Endometrial microvascular endothelial cells (primary cell): ENCODE measurements around the gene ZIC2. TPM values are rescaled to one million over a fixed set of nuclear protein-coding genes. Genes with fewer than 3 reads are reported as not detected.
"Not testable (repeated sequence)": the region's sequence is repeated elsewhere in the genome, so short reads cannot be mapped to it uniquely, and the experiment has no call there.

ENCODE experiments used
- in situ Hi-C: cut with HindIII; loops from 2 replicates; pipeline ENCODE4 v1.10.0; 2017; ENCODE audit warnings: low sequenced_read_pairs, low pct_unique_long_range_greater_than_20kb; ENCODE audit errors: inconsistent ontology term
- total RNA-seq: library from RNA; depleted of rRNA; stranded (reverse); fragments of >200 nt; gene quantifications from one replicate; pipeline ENCODE4 v1.2.3, GENCODE V29; 2015; ENCODE audit errors: inconsistent ontology term

ZIC2 gene
- not detected for total RNA-seq

DNA sequence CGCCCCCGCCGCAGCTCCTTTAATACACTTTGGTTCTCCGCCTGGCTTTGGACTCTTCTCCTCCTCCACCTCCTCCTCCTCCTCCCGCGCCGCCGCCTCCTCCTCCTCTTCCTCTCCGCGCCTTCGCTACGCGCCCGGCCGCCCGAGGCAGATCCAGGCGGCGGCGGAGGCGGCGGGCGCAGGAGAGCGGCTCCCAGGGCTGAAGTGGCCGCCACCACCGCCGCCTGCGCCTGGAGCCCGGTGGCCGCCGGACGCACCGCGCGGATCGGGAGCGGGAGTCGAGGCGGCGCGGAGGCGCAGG is at the start of gene ZIC2:
TSS of gene ZIC2 (plus strand) at position 50 of the 301 bp plus-strand sequence. CDS start 281 bp downstream, outside the sequence.
- in situ Hi-C loops = no loop called here

DNA sequence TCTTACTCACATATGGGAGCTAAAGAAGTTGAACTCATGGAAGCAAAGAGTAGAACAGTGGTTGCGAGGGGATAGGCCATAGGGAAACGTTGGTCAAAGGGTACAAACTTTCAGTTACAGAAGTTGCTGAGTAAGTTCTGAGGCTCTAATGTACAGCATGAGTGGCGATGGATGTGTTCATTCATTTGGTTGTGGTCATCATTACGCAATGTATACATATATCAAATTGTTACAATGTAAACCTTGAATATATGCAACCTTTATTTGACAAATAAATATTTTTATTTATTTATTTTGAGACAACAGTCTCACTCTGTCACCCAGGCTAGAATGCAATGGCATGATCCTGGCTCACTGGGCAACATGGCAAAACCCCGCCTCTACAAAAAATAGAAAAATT is 48.7 kb upstream of the ZIC2 start:
- in situ Hi-C loops = loop anchor here (25.0 kb wide), 1 partner anchor 579 kb away; no protein-coding TSS in a partner anchor

DNA sequence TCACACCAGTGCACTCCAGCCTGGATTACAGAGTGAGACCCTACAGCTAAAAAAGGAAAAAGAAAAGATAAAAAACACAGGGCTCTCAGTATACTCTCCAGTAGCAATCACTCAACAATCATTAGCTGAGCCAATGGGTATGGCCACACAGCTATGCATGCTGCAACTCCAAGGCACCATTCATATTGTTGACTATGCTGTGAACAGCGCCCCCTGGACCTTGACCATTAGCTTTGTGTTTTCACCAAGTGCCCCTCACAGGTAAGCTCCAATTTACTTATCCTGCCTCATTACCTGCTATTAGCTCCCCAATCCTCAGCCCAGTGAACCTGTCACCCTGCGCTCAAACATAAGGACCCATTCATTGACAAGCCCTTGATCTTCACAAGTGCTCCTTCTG is 45.8 kb upstream of the ZIC2 start:
- in situ Hi-C loops = loop anchor here (25.0 kb wide), 1 partner anchor 577 kb away; no protein-coding TSS in a partner anchor

DNA sequence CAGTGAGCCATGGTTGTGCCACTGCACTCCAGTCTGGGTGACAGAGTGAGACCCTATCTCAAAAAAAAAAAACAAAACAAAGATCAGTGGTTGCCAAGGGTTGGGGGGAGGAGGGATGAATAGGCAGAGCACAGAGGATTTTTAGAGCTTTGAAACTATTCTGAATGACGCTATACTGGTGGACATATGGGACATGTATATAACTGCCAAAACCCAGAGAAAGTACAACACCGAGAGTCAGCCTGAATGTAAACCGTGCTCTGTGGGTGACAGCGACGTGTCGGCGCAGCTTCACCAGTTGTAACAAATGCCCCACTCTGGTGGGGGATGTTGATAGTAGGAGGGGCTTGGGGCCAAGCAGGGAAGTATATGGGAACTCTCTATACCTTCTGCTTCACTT is 42.9 kb upstream of the ZIC2 start:
- in situ Hi-C loops = loop anchor here (25.0 kb wide), 1 partner anchor 574 kb away; no protein-coding TSS in a partner anchor

DNA sequence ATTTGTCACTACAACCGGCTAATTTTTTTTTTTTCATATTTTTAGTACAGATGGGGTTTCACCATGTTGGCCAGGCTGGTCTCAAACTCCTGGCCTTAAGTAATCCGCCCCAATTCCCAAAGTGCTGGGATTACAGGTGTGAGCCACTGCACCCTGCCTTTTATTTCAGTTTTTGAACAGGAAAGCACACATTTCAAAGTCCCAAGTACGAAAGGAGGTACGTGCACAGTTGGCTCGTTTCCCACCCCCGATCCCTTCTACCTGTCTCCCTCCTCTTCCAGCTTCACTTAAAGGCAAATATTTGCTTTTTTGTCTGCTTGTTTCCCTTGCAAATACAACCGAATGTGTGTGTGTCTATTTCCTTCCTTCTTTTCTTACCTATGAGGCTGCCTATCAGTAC is 40.5 kb upstream of the ZIC2 start:
- in situ Hi-C loops = loop anchor here (25.0 kb wide), 1 partner anchor 571 kb away; no protein-coding TSS in a partner anchor

DNA sequence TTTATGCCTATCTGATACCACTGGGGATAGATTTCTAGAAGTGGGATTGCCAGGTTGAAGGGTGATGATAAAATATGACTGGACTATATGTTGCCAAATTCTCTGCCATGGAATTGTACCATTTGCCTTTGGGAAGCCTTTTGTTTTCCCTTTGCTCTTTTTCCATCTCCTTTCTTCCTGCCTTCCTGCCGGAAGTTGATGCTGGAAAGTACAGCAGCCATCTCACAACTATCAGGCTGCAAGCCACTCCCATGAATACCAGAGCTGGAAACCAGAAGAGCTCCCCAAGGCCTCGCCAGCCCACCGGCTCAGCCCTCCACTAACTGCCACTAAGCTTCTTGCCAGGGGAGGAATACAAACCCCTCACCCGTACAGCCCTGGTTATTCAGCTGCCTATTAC is 39.7 kb upstream of the ZIC2 start:
- in situ Hi-C loops = loop anchor here (25.0 kb wide), 1 partner anchor 570 kb away; no protein-coding TSS in a partner anchor

DNA sequence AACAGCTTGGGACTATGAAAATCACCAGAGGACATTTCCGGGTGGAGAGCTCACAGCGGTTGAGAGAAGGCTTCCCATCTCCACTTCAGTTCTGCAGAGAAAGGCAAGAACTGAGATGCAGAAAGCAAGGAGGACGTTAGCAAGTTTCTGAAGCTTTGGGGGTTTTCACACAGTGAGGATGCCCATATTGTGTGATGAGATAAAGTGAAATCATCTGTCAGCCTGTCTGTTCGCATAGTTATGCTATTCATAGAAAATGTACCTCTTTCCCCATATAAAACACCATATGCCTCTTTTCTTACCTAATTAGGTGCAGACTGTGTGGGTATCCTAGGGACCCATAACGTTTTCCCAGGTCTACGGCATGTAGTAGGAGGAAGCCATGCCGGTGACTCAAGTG is 37.5 kb upstream of the ZIC2 start:
- in situ Hi-C loops = loop anchor here (25.0 kb wide), 1 partner anchor 568 kb away; no protein-coding TSS in a partner anchor

DNA sequence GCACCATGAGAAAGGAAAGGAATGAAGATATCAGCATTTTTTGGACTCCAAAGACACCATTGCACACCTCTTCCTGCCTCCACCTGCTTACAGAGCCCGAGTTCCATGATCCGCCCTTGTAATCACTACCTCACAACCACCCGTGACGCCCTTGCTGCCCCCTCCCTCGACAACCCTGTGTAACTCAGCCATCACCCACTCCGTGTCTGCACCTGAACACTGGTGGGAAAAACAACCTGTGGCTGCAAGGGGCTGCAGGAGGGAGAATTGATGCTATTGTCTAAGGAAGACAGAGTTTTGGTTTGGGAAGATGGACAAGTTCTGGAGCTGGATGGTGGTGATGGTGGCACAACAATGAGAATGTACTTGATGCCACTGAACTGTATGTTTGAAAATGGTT is 37.0 kb upstream of the ZIC2 start:
- in situ Hi-C loops = loop anchor here (25.0 kb wide), 1 partner anchor 568 kb away; no protein-coding TSS in a partner anchor

DNA sequence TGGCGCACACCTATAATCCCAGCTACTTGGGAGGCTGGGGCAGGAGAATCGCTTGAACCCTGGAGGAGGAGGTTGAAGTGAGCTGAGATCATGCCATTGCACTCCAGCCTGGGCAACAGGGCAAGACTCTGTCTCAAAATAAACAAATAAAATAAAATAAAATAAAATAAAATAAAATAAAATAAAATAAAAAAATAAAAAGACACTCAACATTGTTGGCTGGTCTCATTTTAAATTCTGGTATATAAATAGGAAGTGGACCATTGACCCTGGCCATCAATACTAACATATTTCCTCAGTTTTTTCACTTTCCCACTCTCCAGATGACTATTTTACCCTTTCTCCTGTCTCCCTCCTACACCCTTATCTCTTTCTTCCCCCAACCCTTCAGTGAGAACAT is 36.1 kb upstream of the ZIC2 start:
- in situ Hi-C loops = loop anchor here (25.0 kb wide), 1 partner anchor 567 kb away; no protein-coding TSS in a partner anchor

DNA sequence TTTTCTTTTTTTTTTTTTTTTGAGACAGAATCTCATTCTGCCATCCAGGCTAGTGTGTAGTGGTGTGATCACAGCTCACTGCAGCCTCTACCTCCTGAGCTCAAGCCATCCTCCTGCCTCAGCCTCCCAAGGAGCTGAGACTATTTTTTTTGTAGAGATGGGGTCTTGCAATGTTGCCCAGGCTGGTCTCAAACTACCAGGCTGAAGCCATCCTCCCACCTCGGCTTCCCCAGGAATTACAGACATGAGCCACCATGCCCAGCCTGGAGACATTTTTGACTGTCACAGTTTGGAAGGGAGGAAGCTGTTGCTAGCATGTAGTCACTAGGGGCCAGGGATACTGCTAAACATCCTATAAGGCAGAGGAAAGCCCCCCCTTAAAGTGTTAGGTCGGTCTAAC is 33.9 kb upstream of the ZIC2 start:
- in situ Hi-C loops = loop anchor here (25.0 kb wide), 1 partner anchor 565 kb away; no protein-coding TSS in a partner anchor

DNA sequence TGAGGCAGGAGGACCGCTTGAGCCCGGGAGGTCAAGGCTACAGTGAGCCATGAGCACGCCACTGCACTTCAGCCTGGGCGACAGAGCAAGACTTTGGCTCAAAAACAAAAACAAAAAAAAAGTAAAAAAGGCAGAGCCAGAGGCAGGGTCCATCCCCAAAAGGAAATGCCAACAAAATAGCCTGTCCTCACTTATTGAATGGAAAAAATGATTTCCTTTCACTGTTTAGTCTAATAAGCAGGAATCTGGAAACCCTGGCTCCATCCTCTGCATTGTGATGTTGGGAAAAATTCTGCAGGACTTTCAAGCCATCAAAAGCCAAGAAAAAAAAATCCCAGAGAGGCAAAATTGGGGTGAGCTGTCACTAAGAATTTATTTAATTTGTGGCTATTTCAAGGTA is 33.2 kb upstream of the ZIC2 start:
- in situ Hi-C loops = loop anchor here (25.0 kb wide), 1 partner anchor 564 kb away; no protein-coding TSS in a partner anchor

DNA sequence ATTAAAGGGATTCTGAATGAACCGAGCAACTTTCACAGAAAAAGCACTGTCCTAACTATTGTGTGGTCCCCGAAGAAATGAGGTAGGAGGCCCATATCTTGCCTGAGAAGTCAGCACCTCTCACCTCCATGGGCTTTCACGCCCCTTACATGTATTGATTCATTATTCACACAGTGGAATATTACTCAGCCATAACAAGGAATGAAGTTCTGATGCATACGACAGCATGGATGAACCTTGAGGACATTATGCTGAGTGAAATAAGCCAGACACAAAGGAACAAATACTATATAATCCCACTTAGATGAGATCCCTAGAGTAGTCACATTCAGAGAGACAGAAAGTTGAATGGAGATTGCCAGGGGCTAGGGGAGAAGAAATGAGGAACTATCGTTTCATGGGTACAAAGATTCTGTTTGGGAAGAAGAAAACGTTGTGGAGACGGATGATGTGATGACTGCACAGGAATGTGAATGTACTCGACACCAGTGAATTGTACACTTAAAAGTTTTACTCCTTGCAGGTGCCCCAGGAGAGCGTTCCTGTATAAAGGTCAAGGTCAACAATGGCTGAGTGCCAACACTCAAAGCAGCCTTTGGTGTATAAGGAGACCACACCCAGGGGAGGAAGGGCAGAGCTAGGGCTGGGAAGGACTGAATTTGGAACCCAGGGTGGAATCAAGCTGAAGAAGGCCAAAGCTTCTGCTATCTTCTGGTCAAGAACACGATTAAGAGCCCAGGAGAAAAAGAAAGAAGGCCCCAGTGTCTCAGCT is 32.5 kb upstream of the ZIC2 start:
- in situ Hi-C loops = loop anchor here (25.0 kb wide), 1 partner anchor 563 kb away; no protein-coding TSS in a partner anchor

DNA sequence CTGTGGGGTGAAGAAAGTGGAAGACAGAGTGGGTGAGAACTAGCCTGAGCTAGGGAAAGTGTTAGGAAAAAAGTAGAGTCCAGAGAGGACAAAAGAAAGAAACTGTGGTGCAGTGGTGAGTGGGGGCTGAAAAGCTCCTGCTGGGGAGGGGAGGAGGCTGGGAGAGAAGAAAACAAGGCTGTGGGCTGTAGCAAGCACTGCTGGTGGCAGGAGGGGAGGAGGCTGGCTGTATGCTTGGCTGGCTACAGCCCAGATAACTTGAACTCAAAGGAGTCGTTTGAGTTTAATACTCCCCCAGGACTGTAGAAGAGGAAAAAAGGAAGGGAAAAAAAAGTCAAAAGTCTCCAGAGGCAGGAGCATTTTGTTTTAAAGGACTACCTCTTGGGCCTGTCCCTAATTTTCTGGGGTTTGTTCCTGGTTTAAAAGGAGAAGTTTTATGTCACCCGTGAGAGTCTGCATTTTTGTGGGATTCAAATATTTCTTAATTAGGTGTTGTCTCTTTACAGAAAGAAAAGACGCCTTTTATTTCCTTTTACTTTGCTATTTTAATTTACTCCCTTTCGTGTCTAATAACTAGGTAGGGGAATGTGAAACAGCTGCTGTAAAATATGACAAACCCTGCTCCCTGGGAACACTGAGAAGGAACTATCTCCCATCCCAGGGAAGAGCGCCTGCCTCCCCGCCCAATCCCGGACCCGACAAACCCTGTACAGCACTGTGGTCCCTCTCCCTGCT is 31.7 kb upstream of the ZIC2 start:
- in situ Hi-C loops = loop anchor here (25.0 kb wide), 1 partner anchor 562 kb away; no protein-coding TSS in a partner anchor

DNA sequence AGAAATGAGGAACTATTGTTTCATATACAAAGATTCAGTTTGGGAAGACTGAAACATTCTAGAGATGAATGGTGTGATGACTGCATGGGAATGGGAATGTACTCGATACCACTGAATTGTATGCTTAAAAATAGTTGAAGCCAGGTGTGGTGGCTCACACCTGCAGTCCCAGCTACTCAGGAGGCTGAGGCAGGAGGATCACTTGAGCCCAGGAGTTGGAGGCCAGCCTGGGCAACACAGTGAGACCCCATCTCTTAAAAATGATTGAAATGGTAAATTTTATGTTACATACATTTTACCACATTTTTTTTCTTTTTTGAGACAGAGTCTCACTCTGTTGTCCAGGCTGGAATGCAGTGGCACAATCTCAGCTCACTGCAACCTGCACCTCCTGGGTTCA is 29.9 kb upstream of the ZIC2 start:
- in situ Hi-C loops = not testable (repeated sequence)

DNA sequence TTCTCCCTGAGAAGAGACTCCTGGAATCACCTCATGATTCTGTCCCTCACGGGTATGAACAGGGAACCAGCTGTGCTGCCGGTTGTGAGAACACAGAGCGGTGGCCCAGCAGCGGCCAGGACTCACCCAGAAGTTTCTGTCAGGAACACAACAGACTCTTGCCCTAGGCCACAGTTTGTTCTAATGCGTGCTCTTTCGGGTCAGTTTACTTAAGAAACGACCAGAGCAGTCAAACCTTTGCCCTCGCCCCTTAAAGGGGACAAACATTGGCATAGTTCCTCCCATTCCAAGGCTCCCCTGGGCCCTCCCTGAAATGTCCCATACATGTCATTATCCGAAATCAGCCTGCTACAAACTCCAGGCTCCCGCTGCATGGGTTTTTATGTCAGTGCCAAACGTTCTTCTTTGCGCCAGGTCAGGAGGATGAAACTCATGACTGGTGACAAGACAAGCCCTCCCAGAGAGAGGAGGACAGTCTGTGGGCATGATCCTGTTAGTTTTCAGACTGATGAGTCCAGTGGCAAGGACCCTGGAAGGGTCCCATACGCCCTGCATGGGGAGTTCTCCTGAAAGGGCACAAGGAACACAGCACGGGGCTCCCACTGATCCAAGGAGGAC is 28.3 kb upstream of the ZIC2 start:
- in situ Hi-C loops = no loop called here

DNA sequence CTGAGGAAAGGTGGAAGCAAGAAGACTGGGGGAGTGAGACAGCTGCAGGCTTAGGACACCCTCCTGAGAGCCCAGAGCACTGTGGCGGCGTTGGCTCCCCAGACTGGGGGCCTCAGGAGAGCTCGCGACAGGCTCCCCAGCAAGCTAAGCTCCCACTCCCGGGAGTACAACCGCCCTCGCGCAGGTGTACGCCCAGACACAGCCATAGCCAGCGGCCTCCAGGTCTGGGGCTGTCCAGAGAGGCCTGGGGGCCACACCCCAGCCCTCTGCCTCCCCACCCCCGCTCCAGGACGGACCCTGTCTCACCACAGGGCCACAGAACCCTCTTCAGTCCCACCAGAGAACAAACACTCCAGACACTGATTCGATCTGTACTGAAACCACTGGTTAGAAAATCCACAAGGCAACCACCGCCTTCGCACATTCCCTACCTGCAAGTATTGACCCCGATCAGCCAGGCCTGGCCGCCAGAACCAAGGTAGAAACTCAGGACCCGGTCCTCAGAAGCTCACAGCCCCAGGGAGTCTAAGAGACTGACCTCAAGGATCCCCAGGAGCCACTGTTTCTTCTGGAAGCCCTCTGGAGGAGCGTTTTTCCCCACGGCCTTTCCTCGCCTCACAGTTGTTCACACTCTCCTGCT is 26.4 kb upstream of the ZIC2 start:
- in situ Hi-C loops = no loop called here

DNA sequence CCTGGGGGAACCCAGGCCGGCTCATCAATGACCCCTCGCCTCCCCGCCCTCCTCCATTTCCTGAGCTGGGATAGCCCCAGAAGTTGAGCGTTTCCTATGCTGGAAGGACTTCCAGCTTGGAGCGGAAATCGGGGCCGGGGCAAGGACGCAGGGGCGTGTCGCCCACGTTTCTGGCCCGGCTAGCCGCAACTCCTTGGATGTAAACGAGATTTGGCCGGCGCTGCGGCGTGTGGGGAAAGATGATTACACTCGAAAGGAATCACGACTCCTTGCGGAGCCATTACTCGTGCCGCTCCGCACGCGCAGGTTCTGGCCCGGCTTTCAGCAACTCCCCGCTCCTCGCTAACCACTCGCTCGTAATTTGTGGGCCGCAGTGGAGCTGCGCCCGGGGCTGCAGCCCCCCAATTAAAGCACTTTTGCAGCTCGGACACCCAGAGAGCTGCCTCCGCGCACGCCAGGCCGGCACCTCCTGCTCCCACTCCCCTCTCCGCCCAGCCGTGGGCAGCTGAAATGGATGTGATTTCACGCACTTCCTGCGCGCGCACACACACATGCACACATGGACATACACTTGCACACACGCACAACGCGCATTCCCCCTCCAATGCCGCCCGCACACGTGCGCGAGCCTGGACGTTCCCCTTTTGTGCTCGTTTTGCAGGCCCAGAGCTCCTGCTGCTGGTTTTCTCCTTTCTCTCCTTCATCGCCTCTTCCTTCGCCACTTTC is 25.7 kb upstream of the ZIC2 start:
- in situ Hi-C loops = no loop called here
